ENCODE data around the gene ITGA1. TPM values are rescaled to one million over a fixed set of nuclear protein-coding genes. Genes with fewer than 3 reads are reported as not detected.
A peak's percentile ranks its signal among the peaks of the same experiment; 100 is the strongest.
"Not testable (repeated sequence)": the region's sequence is repeated elsewhere in the genome, so short reads cannot be mapped to it uniquely, and the experiment has no call there.

The ITGA1 gene
- total RNA-seq, 4 donors from 2014 or later: 41.8 to 94.0 (median 69.6) TPM

GRCh38 chr5:52743529-52743928 lies 44.2 kb upstream of the ITGA1 start:
- no peak for DNase-seq
- H3K4me1 ChIP-seq: no peaks in the 10 kb centered on the region
- no peaks in the 10 kb centered on the region for H3K36me3 ChIP-seq
- H3K4me3 ChIP-seq: no peak overlapping the region
- no peaks in the 10 kb centered on the region for H3K27me3 ChIP-seq
- H3K9me3 ChIP-seq: no peaks in the 10 kb centered on the region
- intact Hi-C loops (cut with DNase I; ENCODE audit: low total_unique reads): no loop called here
- peak overlapping the region in 1 of 2 donors; percentile 34 for H3K27ac ChIP-seq
- no peak for TF ChIP-seq CTCF (IDR thresholded peaks at IDR 0.05)
- TF ChIP-seq POLR2A (IDR thresholded peaks at IDR 0.05): no peak

GRCh38 chr5:52743970-52744369 lies 43.7 kb upstream of the ITGA1 start:
- no peak for TF ChIP-seq CTCF (IDR thresholded peaks at IDR 0.05)
- no peak for TF ChIP-seq POLR2A (IDR thresholded peaks at IDR 0.05)
- H3K4me1 ChIP-seq: no peaks in the 10 kb centered on the region
- peak overlapping the region in 1 of 2 donors; percentile 34 for H3K27ac ChIP-seq
- intact Hi-C loops (cut with DNase I; ENCODE audit: low total_unique reads): no loop called here
- no peaks in the 10 kb centered on the region for H3K9me3 ChIP-seq
- no peaks in the 10 kb centered on the region for H3K36me3 ChIP-seq
- no peak for DNase-seq
- no peak overlapping the region for H3K4me3 ChIP-seq
- no peaks in the 10 kb centered on the region for H3K27me3 ChIP-seq

- H3K36me3 ChIP-seq; intact Hi-C loops (cut with DNase I; ENCODE audit: low total_unique reads); DNase-seq; H3K27me3 ChIP-seq; H3K4me1 ChIP-seq; H3K4me3 ChIP-seq; H3K27ac ChIP-seq; H3K9me3 ChIP-seq: not testable (repeated sequence)
Measured at GRCh38 chr5:52744867-52745458, 42.8 kb upstream of the ITGA1 start.

GRCh38 chr5:52746539-52746938 lies 41.2 kb upstream of the ITGA1 start:
- TF ChIP-seq POLR2A (IDR thresholded peaks at IDR 0.05) (no peak), CTCF (IDR thresholded peaks at IDR 0.05) (no peak)
- H3K27me3 ChIP-seq: no peaks in the 10 kb centered on the region
- intact Hi-C loops (cut with DNase I; ENCODE audit: low total_unique reads): no loop called here
- no peak overlapping the region for H3K27ac ChIP-seq
- no peak overlapping the region for H3K4me3 ChIP-seq
- no peaks in the 10 kb centered on the region for H3K9me3 ChIP-seq
- no peaks in the 10 kb centered on the region for H3K36me3 ChIP-seq
- no peaks in the 10 kb centered on the region for H3K4me1 ChIP-seq
- DNase-seq: no peak

- TF ChIP-seq POLR2A (IDR thresholded peaks at IDR 0.05): no peak
- TF ChIP-seq CTCF (IDR thresholded peaks at IDR 0.05): no peak
- Histone ChIP-seq H3K9me3 (no peaks in the 10 kb centered on the region), H3K36me3 (no peaks in the 10 kb centered on the region), H3K27ac (no peak overlapping the region), H3K4me1 (no peaks in the 10 kb centered on the region), H3K4me3 (no peak overlapping the region), H3K27me3 (no peaks in the 10 kb centered on the region)
- DNase-seq: no peak
- intact Hi-C loops (cut with DNase I; ENCODE audit: low total_unique reads): no loop called here
Measured at GRCh38 chr5:52748590-52748989, 39.1 kb upstream of the ITGA1 start.

GRCh38 chr5:52749666-52750065 lies 38.0 kb upstream of the ITGA1 start:
- TF ChIP-seq POLR2A (IDR thresholded peaks at IDR 0.05) (no peak), CTCF (IDR thresholded peaks at IDR 0.05) (no peak)
- intact Hi-C loops (cut with DNase I; ENCODE audit: low total_unique reads): no loop called here

More at GRCh38 chr5:52749666-52750065, 38.0 kb upstream of the ITGA1 start:
- Histone ChIP-seq H3K4me3 (no peak overlapping the region), H3K4me1 (no peaks in the 10 kb centered on the region), H3K36me3 (no peaks in the 10 kb centered on the region), H3K27ac (no peak overlapping the region), H3K9me3 (no peaks in the 10 kb centered on the region), H3K27me3 (no peaks in the 10 kb centered on the region)
- no peak for DNase-seq
